Esophagus muscularis mucosa (tissue), 4 donors: ENCODE data around the gene CCDC17. TPM values are rescaled to one million over a fixed set of nuclear protein-coding genes. Genes with fewer than 3 reads are reported as not detected.

Source experiments
- DNase-seq: peaks from one replicate; pipeline ENCODE4 v3.0.0-alpha.2; 2017; ENCODE audit errors: extremely low spot score
- H3K27ac ChIP-seq, 4 donors: fragments of 200-600 bp; sonication (generic); replicated peaks in 1 of 4; 1 replicate in 3 of 4; 2 replicates in 1 of 4; pipeline ENCODE4 v1.5.1; 2016 to 2019; ENCODE audit warnings: mild to moderate bottlenecking in 1 of 4
- H3K27me3 ChIP-seq, 4 donors: fragments of 200-600 bp; sonication (generic); one replicate each; pipeline versions ENCODE4 v1.5.1 to v1.6.0; 2016 to 2019
- H3K36me3 ChIP-seq, 4 donors: fragments of 200-600 bp; sonication (generic); one replicate each; pipeline ENCODE4 v1.5.1; 2016 to 2019
- H3K4me1 ChIP-seq, 4 donors: fragments of 200-600 bp; sonication (generic); one replicate each; pipeline ENCODE4 v1.5.1; 2016 to 2019
- H3K4me3 ChIP-seq, 4 donors: fragments of 200-600 bp; sonication (generic); 1 replicate in 2 of 4; 2 replicates in 2 of 4; pipeline ENCODE4 v1.5.1; 2016 to 2019; ENCODE audit warnings: mild to moderate bottlenecking in 4 of 4, moderate library complexity in 1 of 4
- H3K9me3 ChIP-seq, 4 donors: fragments of 200-600 bp; sonication (generic); 1 replicate in 3 of 4; 2 replicates in 1 of 4; pipeline ENCODE4 v1.5.1; 2016 to 2019
- CTCF ChIP-seq, 3 experiments: fragments of 200-600 bp in 2 of 3; fragments of 450-650 bp in 1 of 3; sonication (generic) in 2 of 3; IDR thresholded peaks; one replicate each; pipeline ENCODE4 v1.5.1; 2017 to 2019; ENCODE audit warnings: antibody characterized with exemption in 3 of 3, mild to moderate bottlenecking in 2 of 3, moderate library complexity in 1 of 3
- EP300 ChIP-seq: sonication (generic); formaldehyde crosslinking; IDR thresholded peaks from one replicate; pipeline ENCODE4 v1.6.1; 2017; ENCODE audit warnings: antibody characterized with exemption
- POLR2A ChIP-seq: fragments of 450-650 bp; IDR thresholded peaks from one replicate; pipeline ENCODE4 v1.6.1; 2017; ENCODE audit warnings: antibody characterized with exemption, moderate library complexity, mild to moderate bottlenecking, low read depth
- POLR2AphosphoS5 ChIP-seq, 2 donors: sonication (generic); formaldehyde crosslinking; IDR thresholded peaks; one replicate each; pipeline ENCODE4 v1.6.1; 2017; ENCODE audit warnings: antibody characterized with exemption in 2 of 2
- WGBS: methylation state at CpG from one replicate; pipeline ENCODE4 v1.1.5; 2018; 5-methylcytosine and 5-hydroxymethylcytosine counted together
- intact Hi-C: fragments of 100-400 bp; cut with DNase I; formaldehyde crosslinking; loops from one replicate; pipeline ENCODE4 v1.15.1; 2023
- total RNA-seq, 4 donors: library from RNA; depleted of rRNA; stranded (reverse); fragments of >200 nt; gene quantifications; one replicate each; pipeline versions ENCODE4 v1.1.0 to v1.2.1, GENCODE V29; 2016

The CCDC17 gene
- total RNA-seq, 4 donors from 2014 or later, result 0.66 to 1.0 (median 0.90) TPM

GRCh38 chr1:45621501-45621836 is 2.4 kb downstream of the CCDC17 start:
- no peaks in the 10 kb centered on the region for H3K27me3 ChIP-seq
- WGBS, result 43% methylated on average over 2 of the region's 3 CpGs
- peaks cover 14 to 41% (median 29%) of the 10 kb centered on the region in 4 donors for H3K4me1 ChIP-seq
- intact Hi-C loops, result no loop called here
- no peak for DNase-seq
- TF ChIP-seq CTCF (IDR thresholded peaks at IDR 0.05), result no peak
- no peak for TF ChIP-seq POLR2A
- TF ChIP-seq POLR2AphosphoS5 (IDR thresholded peaks at IDR 0.05), result no peak
- no peak for TF ChIP-seq EP300
- H3K36me3 ChIP-seq, result peaks cover 25 to 56% (median 47%) of the 10 kb centered on the region in 4 donors
- no peak overlapping the region for H3K4me3 ChIP-seq
- no peaks in the 10 kb centered on the region for H3K9me3 ChIP-seq
- H3K27ac ChIP-seq, result peak overlapping the region; percentile 28 to 57 (median 50)

GRCh38 chr1:45620588-45621500 is 3.0 kb downstream of the CCDC17 start:
- H3K36me3 ChIP-seq, result peaks cover 28 to 56% (median 47%) of the 10 kb centered on the region in 4 donors

GRCh38 chr1:45619149-45619921 is 4.5 kb downstream of the CCDC17 start:
- no peak for DNase-seq
- H3K4me1 ChIP-seq, result peaks cover 14 to 41% (median 29%) of the 10 kb centered on the region in 4 donors
- intact Hi-C loops, result no loop called here
- peaks cover 40 to 64% (median 57%) of the 10 kb centered on the region in 4 donors for H3K36me3 ChIP-seq
- H3K9me3 ChIP-seq, result no peaks in the 10 kb centered on the region
- H3K27ac ChIP-seq, result peak overlapping the region; percentile 13 to 62 (median 40)
- H3K27me3 ChIP-seq, result no peaks in the 10 kb centered on the region
- TF ChIP-seq POLR2AphosphoS5 (IDR thresholded peaks at IDR 0.05), result peak; percentile 45 to 51
- no peak for TF ChIP-seq POLR2A
- WGBS, result 64% methylated on average over 5 of the region's 8 CpGs
- no peak overlapping the region for H3K4me3 ChIP-seq

More at GRCh38 chr1:45620588-45621500, 3.0 kb downstream of the CCDC17 start:
- WGBS, result 89% methylated on average over 15 of the region's 17 CpGs
- no peaks in the 10 kb centered on the region for H3K9me3 ChIP-seq
- H3K27ac ChIP-seq, result peak overlapping the region; percentile 28 to 57 (median 50)
- no peaks in the 10 kb centered on the region for H3K27me3 ChIP-seq
- H3K4me1 ChIP-seq, result peaks cover 14 to 41% (median 29%) of the 10 kb centered on the region in 4 donors
- DNase-seq, result no peak
- H3K4me3 ChIP-seq, result no peak overlapping the region
- intact Hi-C loops, result no loop called here
- TF ChIP-seq POLR2A (no peak), POLR2AphosphoS5 (IDR thresholded peaks at IDR 0.05) (no peak), EP300 (no peak), CTCF (IDR thresholded peaks at IDR 0.05) (no peak)

GRCh38 chr1:45617618-45618017 is 6.2 kb downstream of the CCDC17 start:
- H3K9me3 ChIP-seq, result no peaks in the 10 kb centered on the region
- no peak overlapping the region for H3K4me3 ChIP-seq
- DNase-seq, result no peak
- peaks cover 14 to 23% (median 18%) of the 10 kb centered on the region in 4 donors for H3K4me1 ChIP-seq
- TF ChIP-seq POLR2AphosphoS5 (IDR thresholded peaks at IDR 0.05), result no peak
- TF ChIP-seq CTCF (IDR thresholded peaks at IDR 0.05), result no peak
- TF ChIP-seq EP300, result no peak
- no peak for TF ChIP-seq POLR2A
- no peak overlapping the region for H3K27ac ChIP-seq
- peaks cover 41 to 73% (median 68%) of the 10 kb centered on the region in 4 donors for H3K36me3 ChIP-seq
- intact Hi-C loops, result no loop called here
- no peaks in the 10 kb centered on the region for H3K27me3 ChIP-seq
- 74% methylated on average over 4 of the region's 4 CpGs for WGBS

- Histone ChIP-seq H3K27ac (no peak overlapping the region), H3K27me3 (no peaks in the 10 kb centered on the region), H3K4me3 (no peak overlapping the region), H3K36me3 (peaks cover 41 to 78% (median 70%) of the 10 kb centered on the region in 4 donors), H3K4me1 (peaks cover 1 to 7% (median 5%) of the 10 kb centered on the region in 4 donors), H3K9me3 (no peaks in the 10 kb centered on the region)
- 92% methylated on average over 1 of the region's 1 CpG for WGBS
- intact Hi-C loops, result no loop called here
- TF ChIP-seq POLR2A, result no peak
- no peak for TF ChIP-seq EP300
- TF ChIP-seq CTCF (IDR thresholded peaks at IDR 0.05), result no peak
- TF ChIP-seq POLR2AphosphoS5 (IDR thresholded peaks at IDR 0.05), result no peak
- DNase-seq, result no peak
Measured at GRCh38 chr1:45615885-45616284, 8.0 kb downstream of the CCDC17 start.
